Measurements from ENCODE around the gene OOSP3. TPM values are rescaled to one million over a fixed set of nuclear protein-coding genes. Genes with fewer than 3 reads are reported as not detected.
"Not testable (repeated sequence)": the region's sequence is repeated elsewhere in the genome, so short reads cannot be mapped to it uniquely, and the experiment has no call there.

Gene OOSP3
- polyA plus RNA-seq, 1 donor (not counting 4 experiments of a cell fraction or from before 2014, with no cell fraction given) = 0.14 TPM

- Histone ChIP-seq H3K9me1 (ENCODE audit: control insufficient read depth, extremely low read depth, insufficient read depth, low read length) (no peaks in the 10 kb centered on the region), H3K9me3 (ENCODE audit: control insufficient read depth, low read depth, low read length) (no peaks in the 10 kb centered on the region), H2AFZ (ENCODE audit: control insufficient read depth, low read length) (no peak overlapping the region), H3K4me1 (ENCODE audit: control insufficient read depth, extremely low read depth, insufficient read depth, low read length) (peaks cover 13% of the 10 kb centered on the region), H3K36me3 (ENCODE audit: control insufficient read depth in 2 of 2, extremely low read depth in 1 of 2, insufficient read depth in 2 of 2, low read length in 2 of 2) (no peaks in the 10 kb centered on the region), H3K4me2 (ENCODE audit: control insufficient read depth, extremely low read depth, insufficient read depth, low read depth, low read length) (no peak overlapping the region), H3K79me2 (ENCODE audit: control insufficient read depth, insufficient read depth, low read length) (no peaks in the 10 kb centered on the region), H3K9ac (ENCODE audit: control insufficient read depth, extremely low read depth, insufficient read depth, low read length) (peak overlapping the region; percentile 22), H3K27me3 (ENCODE audit: control insufficient read depth, extremely low read depth, insufficient read depth, low read length) (no peaks in the 10 kb centered on the region), H4K20me1 (ENCODE audit: control insufficient read depth, extremely low read depth, insufficient read depth, low read length) (no peaks in the 10 kb centered on the region), H3K4me3 (ENCODE audit: control insufficient read depth in 2 of 3, extremely low read depth in 1 of 3, insufficient read depth in 2 of 3, low read depth in 1 of 3, low read length in 3 of 3) (no peak overlapping the region), H3K27ac (ENCODE audit: control insufficient read depth, insufficient read depth, low read length) (peak overlapping the region; percentile 63)
- peak; percentile 49 for FAIRE-seq
- TF ChIP-seq, protein P1, sequence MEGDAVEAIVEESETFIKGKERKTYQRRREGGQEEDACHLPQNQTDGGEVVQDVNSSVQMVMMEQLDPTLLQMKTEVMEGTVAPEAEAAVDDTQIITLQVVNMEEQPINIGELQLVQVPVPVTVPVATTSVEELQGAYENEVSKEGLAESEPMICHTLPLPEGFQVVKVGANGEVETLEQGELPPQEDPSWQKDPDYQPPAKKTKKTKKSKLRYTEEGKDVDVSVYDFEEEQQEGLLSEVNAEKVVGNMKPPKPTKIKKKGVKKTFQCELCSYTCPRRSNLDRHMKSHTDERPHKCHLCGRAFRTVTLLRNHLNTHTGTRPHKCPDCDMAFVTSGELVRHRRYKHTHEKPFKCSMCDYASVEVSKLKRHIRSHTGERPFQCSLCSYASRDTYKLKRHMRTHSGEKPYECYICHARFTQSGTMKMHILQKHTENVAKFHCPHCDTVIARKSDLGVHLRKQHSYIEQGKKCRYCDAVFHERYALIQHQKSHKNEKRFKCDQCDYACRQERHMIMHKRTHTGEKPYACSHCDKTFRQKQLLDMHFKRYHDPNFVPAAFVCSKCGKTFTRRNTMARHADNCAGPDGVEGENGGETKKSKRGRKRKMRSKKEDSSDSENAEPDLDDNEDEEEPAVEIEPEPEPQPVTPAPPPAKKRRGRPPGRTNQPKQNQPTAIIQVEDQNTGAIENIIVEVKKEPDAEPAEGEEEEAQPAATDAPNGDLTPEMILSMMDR (optimal IDR thresholded peaks at IDR 0.05 in 1 of 3, IDR thresholded peaks at IDR 0.05 in 1 of 3, conservative IDR thresholded peaks at IDR 0.05 in 1 of 3; ENCODE audit: extremely low read depth in 1 of 3, insufficient read depth in 2 of 3, low read length in 3 of 3) = no peak
- no peak for TF ChIP-seq EZH2 (IDR thresholded peaks at IDR 0.05; ENCODE audit: low read length)
- no peak for DNase-seq (ENCODE audit: low read depth, low spot score)
- dilution Hi-C loops (cut with MboI; ENCODE audit: extremely low pct_ligation_motif_present, low sequenced_read_pairs) = no loop called here
These were observed 22.0 kb downstream of the OOSP3 start for GRCh38 chr11:59900366-59901126.

- peaks cover 13% of the 10 kb centered on the region for H3K4me1 ChIP-seq (ENCODE audit: control insufficient read depth, extremely low read depth, insufficient read depth, low read length)
- H3K36me3 ChIP-seq (ENCODE audit: control insufficient read depth in 2 of 2, extremely low read depth in 1 of 2, insufficient read depth in 2 of 2, low read length in 2 of 2) = no peaks in the 10 kb centered on the region
- no peaks in the 10 kb centered on the region for H3K27me3 ChIP-seq (ENCODE audit: control insufficient read depth, extremely low read depth, insufficient read depth, low read length)
- DNase-seq (ENCODE audit: low read depth, low spot score) = no peak
- peak overlapping the region; percentile 63 for H3K27ac ChIP-seq (ENCODE audit: control insufficient read depth, insufficient read depth, low read length)
- peak overlapping the region; percentile 54 for H3K9ac ChIP-seq (ENCODE audit: control insufficient read depth, extremely low read depth, insufficient read depth, low read length)
- H3K79me2 ChIP-seq (ENCODE audit: control insufficient read depth, insufficient read depth, low read length) = no peaks in the 10 kb centered on the region
- TF ChIP-seq, protein P1 (optimal IDR thresholded peaks at IDR 0.05 in 1 of 3, IDR thresholded peaks at IDR 0.05 in 1 of 3, conservative IDR thresholded peaks at IDR 0.05 in 1 of 3; ENCODE audit: extremely low read depth in 1 of 3, insufficient read depth in 2 of 3, low read length in 3 of 3) = no peak
- no peak for TF ChIP-seq EZH2 (IDR thresholded peaks at IDR 0.05; ENCODE audit: low read length)
- H3K9me3 ChIP-seq (ENCODE audit: control insufficient read depth, low read depth, low read length) = no peaks in the 10 kb centered on the region
- H2AFZ ChIP-seq (ENCODE audit: control insufficient read depth, low read length) = peak overlapping the region; percentile 58
- no peaks in the 10 kb centered on the region for H4K20me1 ChIP-seq (ENCODE audit: control insufficient read depth, extremely low read depth, insufficient read depth, low read length)
- dilution Hi-C loops (cut with MboI; ENCODE audit: extremely low pct_ligation_motif_present, low sequenced_read_pairs) = no loop called here
- peak; percentile 88 for FAIRE-seq
- peak overlapping the region in 2 of 3 experiments; percentile 40 to 55 for H3K4me3 ChIP-seq (ENCODE audit: control insufficient read depth in 2 of 3, extremely low read depth in 1 of 3, insufficient read depth in 2 of 3, low read depth in 1 of 3, low read length in 3 of 3)
- peak overlapping the region; percentile 76 for H3K4me2 ChIP-seq (ENCODE audit: control insufficient read depth, extremely low read depth, insufficient read depth, low read depth, low read length)
- no peaks in the 10 kb centered on the region for H3K9me1 ChIP-seq (ENCODE audit: control insufficient read depth, extremely low read depth, insufficient read depth, low read length)
These were observed 22.7 kb downstream of the OOSP3 start for GRCh38 chr11:59901306-59901705.

GRCh38 chr11:59903569-59903968 is 25.0 kb downstream of the OOSP3 start:
- H3K36me3 ChIP-seq (ENCODE audit: control insufficient read depth in 2 of 2, extremely low read depth in 1 of 2, insufficient read depth in 2 of 2, low read length in 2 of 2); H3K4me2 ChIP-seq (ENCODE audit: control insufficient read depth, extremely low read depth, insufficient read depth, low read depth, low read length); H3K9me1 ChIP-seq (ENCODE audit: control insufficient read depth, extremely low read depth, insufficient read depth, low read length); H3K9me3 ChIP-seq (ENCODE audit: control insufficient read depth, low read depth, low read length); H3K4me3 ChIP-seq (ENCODE audit: control insufficient read depth in 2 of 3, extremely low read depth in 1 of 3, insufficient read depth in 2 of 3, low read depth in 1 of 3, low read length in 3 of 3); H3K27me3 ChIP-seq (ENCODE audit: control insufficient read depth, extremely low read depth, insufficient read depth, low read length); dilution Hi-C loops (cut with MboI; ENCODE audit: extremely low pct_ligation_motif_present, low sequenced_read_pairs); FAIRE-seq; H3K79me2 ChIP-seq (ENCODE audit: control insufficient read depth, insufficient read depth, low read length); DNase-seq (ENCODE audit: low read depth, low spot score); H3K9ac ChIP-seq (ENCODE audit: control insufficient read depth, extremely low read depth, insufficient read depth, low read length); H3K27ac ChIP-seq (ENCODE audit: control insufficient read depth, insufficient read depth, low read length); H2AFZ ChIP-seq (ENCODE audit: control insufficient read depth, low read length); H4K20me1 ChIP-seq (ENCODE audit: control insufficient read depth, extremely low read depth, insufficient read depth, low read length): not testable (repeated sequence)
- peaks cover 13% of the 10 kb centered on the region for H3K4me1 ChIP-seq (ENCODE audit: control insufficient read depth, extremely low read depth, insufficient read depth, low read length)
